Iris pigment epithelial cell (primary cell): ENCODE measurements around the gene MRGPRX1.
"Not testable (repeated sequence)": the region's sequence is repeated elsewhere in the genome, so short reads cannot be mapped to it uniquely, and the experiment has no call there.

Experiments used
- DNase-seq: peaks from one replicate; pipeline ENCODE4 v3.0.0-alpha.2; 2011; ENCODE audit warnings: low read depth

The MRGPRX1 gene

GRCh38 chr11:18939314-18939713 is at the start of gene MRGPRX1:
MRGPRX1 (minus strand) TSS chr11:18939414; CDS start chr11:18934784, 4,630 bp downstream.
- no peak for DNase-seq

- DNase-seq, result peak; percentile 30
Observed at GRCh38 chr11:18987454-18988231, 48.4 kb upstream of the MRGPRX1 start.

GRCh38 chr11:18986744-18987143 is 47.5 kb upstream of the MRGPRX1 start:
- no peak for DNase-seq

- DNase-seq, result no peak
Observed at GRCh38 chr11:18981897-18982296, 42.7 kb upstream of the MRGPRX1 start.

- no peak for DNase-seq
Observed at GRCh38 chr11:18974192-18974591, 35.0 kb upstream of the MRGPRX1 start.

GRCh38 chr11:18972336-18972735 is 33.1 kb upstream of the MRGPRX1 start:
- DNase-seq, result no peak

GRCh38 chr11:18969720-18970119 is 30.5 kb upstream of the MRGPRX1 start:
- no peak for DNase-seq

GRCh38 chr11:18958221-18958910 is 19.2 kb upstream of the MRGPRX1 start:
- no peak for DNase-seq

- DNase-seq, result no peak
Observed at GRCh38 chr11:18956630-18957029, 17.4 kb upstream of the MRGPRX1 start.

GRCh38 chr11:18936002-18936673 is 3.1 kb downstream of the MRGPRX1 start:
- DNase-seq, result no peak

GRCh38 chr11:18934195-18934814 is 4.9 kb downstream of the MRGPRX1 start:
- no peak for DNase-seq

- no peak for DNase-seq
Observed at GRCh38 chr11:18927550-18928322, 11.5 kb downstream of the MRGPRX1 start.

- DNase-seq, result not testable (repeated sequence)
Observed at GRCh38 chr11:18925426-18925825, 13.8 kb downstream of the MRGPRX1 start.

- DNase-seq, result no peak
Observed at GRCh38 chr11:18912883-18913282, 26.3 kb downstream of the MRGPRX1 start.

- no peak for DNase-seq
Observed at GRCh38 chr11:18907391-18907790, 31.8 kb downstream of the MRGPRX1 start.

- not testable (repeated sequence) for DNase-seq
Observed at GRCh38 chr11:18900637-18901036, 38.6 kb downstream of the MRGPRX1 start.

- DNase-seq, result not testable (repeated sequence)
Observed at GRCh38 chr11:18900151-18900611, 39.0 kb downstream of the MRGPRX1 start.

GRCh38 chr11:18891712-18892111 is 47.5 kb downstream of the MRGPRX1 start:
- not testable (repeated sequence) for DNase-seq

- DNase-seq, result no peak
Observed at GRCh38 chr11:18890615-18891014, 48.6 kb downstream of the MRGPRX1 start.
